Keratinocyte (primary cell): ENCODE data around the gene KRT81. TPM values are rescaled to one million over a fixed set of nuclear protein-coding genes. Genes with fewer than 3 reads are reported as not detected.

Experiments
- DNase-seq: peaks from one replicate; pipeline ENCODE4 v3.0.0-alpha.2; 2011; ENCODE audit warnings: low read depth, missing footprints, low spot score
- FAIRE-seq: peaks from 2 replicates; lab custom pipeline; 2011; peaks lifted over from hg19 to GRCh38; lab: Jason Lieb, UNC
- H2AFZ ChIP-seq: 2 replicates; pipeline ENCODE4 v1.6.0; 2012; ENCODE audit warnings: low read length, control low read depth, inconsistent platforms; ENCODE audit not compliant: control insufficient read depth
- H3K27ac ChIP-seq: 2 replicates; pipeline ENCODE4 v1.5.1; 2011; ENCODE audit warnings: low read length; ENCODE audit not compliant: control insufficient read depth, insufficient read depth
- H3K27me3 ChIP-seq: 3 replicates; pipeline ENCODE4 v1.6.0; 2011; ENCODE audit warnings: low read length; ENCODE audit not compliant: control insufficient read depth, insufficient read depth; ENCODE audit errors: extremely low read depth
- H3K36me3 ChIP-seq, 2 experiments: 2 replicates in 1 of 2; 3 replicates in 1 of 2; pipeline ENCODE4 v1.5.1; 2011; ENCODE audit warnings: low read length in 2 of 2, mild to moderate bottlenecking in 1 of 2; ENCODE audit not compliant: control insufficient read depth in 2 of 2, insufficient read depth in 2 of 2; ENCODE audit errors: extremely low read depth in 1 of 2
- H3K4me1 ChIP-seq: 3 replicates; pipeline ENCODE4 v1.5.1; 2011; ENCODE audit warnings: low read length; ENCODE audit not compliant: control insufficient read depth, insufficient read depth; ENCODE audit errors: extremely low read depth
- H3K4me2 ChIP-seq: 3 replicates; pipeline ENCODE4 v1.6.0; 2011; ENCODE audit warnings: low read depth, low read length; ENCODE audit not compliant: control insufficient read depth, insufficient read depth; ENCODE audit errors: extremely low read depth
- H3K4me3 ChIP-seq, 3 experiments: fragments of 200-600 bp in 1 of 3; sonication (generic) in 1 of 3; 2 replicates in 2 of 3; 3 replicates in 1 of 3; pipeline ENCODE4 v1.5.1; 2011 to 2016; ENCODE audit warnings: low read length in 3 of 3, mild to moderate bottlenecking in 3 of 3, control low read depth in 2 of 3, inconsistent platforms in 1 of 3, low read depth in 1 of 3, mixed read lengths in 1 of 3, mixed run types in 1 of 3, moderate library complexity in 1 of 3; ENCODE audit not compliant: control insufficient read depth in 2 of 3, insufficient read depth in 2 of 3; ENCODE audit errors: extremely low read depth in 1 of 3
- H3K79me2 ChIP-seq: 2 replicates; pipeline ENCODE4 v1.6.0; 2012; ENCODE audit warnings: low read length; ENCODE audit not compliant: control insufficient read depth, insufficient read depth
- H3K9ac ChIP-seq: 3 replicates; pipeline ENCODE4 v1.6.0; 2011; ENCODE audit warnings: low read length; ENCODE audit not compliant: control insufficient read depth, insufficient read depth; ENCODE audit errors: extremely low read depth
- H3K9me1 ChIP-seq: 3 replicates; pipeline ENCODE4 v1.6.0; 2011; ENCODE audit warnings: low read length; ENCODE audit not compliant: control insufficient read depth, insufficient read depth; ENCODE audit errors: extremely low read depth
- H3K9me3 ChIP-seq: 2 replicates; pipeline ENCODE4 v1.5.1; 2012; ENCODE audit warnings: low read depth, low read length; ENCODE audit not compliant: control insufficient read depth
- H4K20me1 ChIP-seq: 3 replicates; pipeline ENCODE4 v1.6.0; 2011; ENCODE audit warnings: low read length; ENCODE audit not compliant: control insufficient read depth, insufficient read depth; ENCODE audit errors: extremely low read depth
- CTCF ChIP-seq, 3 experiments: IDR thresholded peaks in 1 of 3; conservative IDR thresholded peaks in 1 of 3; optimal IDR thresholded peaks in 1 of 3; 2 replicates in 2 of 3; 3 replicates in 1 of 3; pipeline versions ENCODE3 to v1.5.1; 2011; ENCODE audit warnings: low read length in 3 of 3, mild to moderate bottlenecking in 3 of 3, moderate library complexity in 2 of 3, control low read depth in 1 of 3, inconsistent platforms in 1 of 3; ENCODE audit not compliant: insufficient read depth in 2 of 3; ENCODE audit errors: extremely low read depth in 1 of 3
- EZH2 ChIP-seq: IDR thresholded peaks from one replicate; pipeline ENCODE4 v1.6.1; 2012; ENCODE audit warnings: inconsistent platforms, mild to moderate bottlenecking, low read length, moderate library complexity
- dilution Hi-C: fragments of 300-500 bp; cut with MboI; formaldehyde crosslinking; loops from one replicate; pipeline ENCODE4 v1.7.0; 2020; ENCODE audit warnings: low sequenced_read_pairs; ENCODE audit not compliant: extremely low pct_ligation_motif_present
- polyA plus RNA-seq, 5 experiments: library from polyadenylated mRNA; depleted of rRNA in 3 of 5; stranded (reverse) in 3 of 5; stranded (forward) in 1 of 5; unstranded in 1 of 5; fragments of >200 nt; gene quantifications; 1 replicate in 1 of 5; 2 replicates in 3 of 5; 3 replicates in 1 of 5; pipeline versions ENCODE4 v1.2.1 to v1.2.3, GENCODE V29; 2011 to 2012; ENCODE audit warnings: missing spikeins in 2 of 5, low read depth in 1 of 5, low replicate concordance in 1 of 5

Gene KRT81
- polyA plus RNA-seq, 1 donor (not counting 4 experiments of a cell fraction or from before 2014, with no cell fraction given), result 0.03 TPM

- H2AFZ ChIP-seq, result no peak overlapping the region
- dilution Hi-C loops, result no loop called here
- DNase-seq, result no peak
- H3K9ac ChIP-seq, result no peak overlapping the region
- H3K9me1 ChIP-seq, result no peaks in the 10 kb centered on the region
- H3K27me3 ChIP-seq, result peaks cover 30% of the 10 kb centered on the region
- peaks cover 12% of the 10 kb centered on the region for H3K4me1 ChIP-seq
- TF ChIP-seq EZH2 (no peak), CTCF (optimal IDR thresholded peaks at IDR 0.05 in 1 of 3, IDR thresholded peaks at IDR 0.05 in 1 of 3, conservative IDR thresholded peaks at IDR 0.05 in 1 of 3; ENCODE audit: extremely low read depth in 1 of 3, insufficient read depth in 2 of 3, low read length in 3 of 3) (no peak)
- no peak overlapping the region for H3K27ac ChIP-seq
- no peak overlapping the region for H3K4me3 ChIP-seq
- no peaks in the 10 kb centered on the region for H3K79me2 ChIP-seq
- FAIRE-seq, result peak; percentile 9
- no peaks in the 10 kb centered on the region for H3K9me3 ChIP-seq
- no peaks in the 10 kb centered on the region for H3K36me3 ChIP-seq
- no peaks in the 10 kb centered on the region for H4K20me1 ChIP-seq
- H3K4me2 ChIP-seq, result no peak overlapping the region
Observed at GRCh38 chr12:52311285-52311648, 19.9 kb upstream of the KRT81 start.

- H3K4me1 ChIP-seq, result peaks cover 12% of the 10 kb centered on the region
- no peaks in the 10 kb centered on the region for H3K9me3 ChIP-seq
- TF ChIP-seq CTCF (optimal IDR thresholded peaks at IDR 0.05 in 1 of 3, IDR thresholded peaks at IDR 0.05 in 1 of 3, conservative IDR thresholded peaks at IDR 0.05 in 1 of 3; ENCODE audit: extremely low read depth in 1 of 3, insufficient read depth in 2 of 3, low read length in 3 of 3) (no peak), EZH2 (no peak)
- no peak overlapping the region for H3K4me3 ChIP-seq
- dilution Hi-C loops, result no loop called here
- no peak overlapping the region for H3K9ac ChIP-seq
- no peak for DNase-seq
- no peak overlapping the region for H3K27ac ChIP-seq
- H3K79me2 ChIP-seq, result no peaks in the 10 kb centered on the region
- H3K9me1 ChIP-seq, result no peaks in the 10 kb centered on the region
- FAIRE-seq, result no peak
- no peaks in the 10 kb centered on the region for H3K36me3 ChIP-seq
- no peak overlapping the region for H3K4me2 ChIP-seq
- H2AFZ ChIP-seq, result no peak overlapping the region
- peaks cover 30% of the 10 kb centered on the region for H3K27me3 ChIP-seq
- H4K20me1 ChIP-seq, result no peaks in the 10 kb centered on the region
Observed at GRCh38 chr12:52310622-52311284, 19.4 kb upstream of the KRT81 start.
